Body of pancreas (tissue), 4 donors: ENCODE measurements around the gene DOP1B. TPM values are rescaled to one million over a fixed set of nuclear protein-coding genes. Genes with fewer than 3 reads are reported as not detected.

ENCODE experiments used
- ATAC-seq: fragments of 150-250 bp; one replicate; pipeline ENCODE4 v1.9.1; 2016
- DNase-seq, 4 donors: peaks; one replicate each; pipeline ENCODE4 v3.0.0-alpha.2; 2019
- H3K27ac ChIP-seq, 4 donors: fragments of 200-600 bp; sonication (generic); 1 replicate in 3 of 4; 2 replicates in 1 of 4; pipeline versions ENCODE4 v1.5.1 to v1.6.1; 2016 to 2019; ENCODE audit warnings: mild to moderate bottlenecking in 1 of 4, mixed read lengths in 1 of 4, moderate library complexity in 1 of 4
- H3K27me3 ChIP-seq, 2 donors: fragments of 200-600 bp; sonication (generic); one replicate each; pipeline ENCODE4 v1.6.0; 2016; ENCODE audit warnings: mild to moderate bottlenecking in 1 of 2
- H3K36me3 ChIP-seq, 2 donors: fragments of 200-600 bp; sonication (generic); replicated peaks in 1 of 2; 2 replicates each; pipeline ENCODE4 v1.5.1; 2016; ENCODE audit warnings: low read depth in 2 of 2; ENCODE audit not compliant: insufficient read depth in 1 of 2
- H3K4me1 ChIP-seq: fragments of 200-600 bp; sonication (generic); one replicate; pipeline ENCODE4 v1.6.0; 2016
- H3K4me3 ChIP-seq, 2 donors: fragments of 200-600 bp; sonication (generic); 1 replicate in 1 of 2; 2 replicates in 1 of 2; pipeline ENCODE4 v1.5.1; 2016 to 2019
- H3K9me3 ChIP-seq, 3 donors: fragments of 200-600 bp; sonication (generic); 1 replicate in 2 of 3; 2 replicates in 1 of 3; pipeline ENCODE4 v1.5.1; 2016
- POLR2A ChIP-seq, 3 donors: fragments of 450-650 bp; IDR thresholded peaks; one replicate each; pipeline ENCODE4 v1.6.1; 2016; ENCODE audit warnings: antibody characterized with exemption in 3 of 3, mild to moderate bottlenecking in 2 of 3
- WGBS, 2 donors: methylation state at CpG; one replicate each; pipeline ENCODE4 v1.1.5; 2017; 5-methylcytosine and 5-hydroxymethylcytosine counted together
- intact Hi-C: fragments of 100-400 bp; cut with DNase I; formaldehyde crosslinking; loops from one replicate; pipeline ENCODE4 v1.15.1; 2023
- total RNA-seq, 2 donors: library from RNA; depleted of rRNA; stranded (reverse); fragments of >200 nt; gene quantifications; one replicate each; pipeline ENCODE4 v1.1.0, GENCODE V29; 2016
- TF ChIP-seq, protein P1 (sequence below), 7 experiments: fragments of 450-650 bp in 4 of 7; fragments of 200-600 bp in 3 of 7; sonication (generic) in 3 of 7; IDR thresholded peaks; one replicate each; pipeline ENCODE4 v1.5.1; 2016 to 2019; ENCODE audit warnings: antibody characterized with exemption in 7 of 7

The DOP1B gene
- total RNA-seq, 2 donors from 2014 or later: 4.6 to 15.3 TPM

DNA sequence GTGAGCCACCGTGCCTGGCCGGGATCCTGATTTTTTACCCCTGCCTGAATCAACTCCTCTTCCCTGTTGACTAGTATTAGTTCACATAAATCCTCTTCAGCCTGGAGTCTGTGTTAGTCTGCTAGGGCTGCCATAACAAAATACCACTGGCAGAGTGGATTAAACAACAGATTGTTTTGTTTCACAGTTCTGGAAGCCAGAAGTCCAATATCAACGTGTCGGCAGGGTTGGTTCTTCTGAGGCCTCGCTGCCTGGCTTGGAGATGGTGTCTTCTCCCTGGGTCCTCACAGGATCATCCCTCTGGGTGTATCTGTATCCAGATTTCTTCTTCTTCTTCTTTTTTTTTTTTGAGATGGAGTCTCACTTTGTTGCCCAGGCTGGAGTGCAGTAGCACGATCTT lies 18.2 kb downstream of the DOP1B start:
- DNase-seq: no peak
- intact Hi-C loops: no loop called here
- TF ChIP-seq, protein P1, sequence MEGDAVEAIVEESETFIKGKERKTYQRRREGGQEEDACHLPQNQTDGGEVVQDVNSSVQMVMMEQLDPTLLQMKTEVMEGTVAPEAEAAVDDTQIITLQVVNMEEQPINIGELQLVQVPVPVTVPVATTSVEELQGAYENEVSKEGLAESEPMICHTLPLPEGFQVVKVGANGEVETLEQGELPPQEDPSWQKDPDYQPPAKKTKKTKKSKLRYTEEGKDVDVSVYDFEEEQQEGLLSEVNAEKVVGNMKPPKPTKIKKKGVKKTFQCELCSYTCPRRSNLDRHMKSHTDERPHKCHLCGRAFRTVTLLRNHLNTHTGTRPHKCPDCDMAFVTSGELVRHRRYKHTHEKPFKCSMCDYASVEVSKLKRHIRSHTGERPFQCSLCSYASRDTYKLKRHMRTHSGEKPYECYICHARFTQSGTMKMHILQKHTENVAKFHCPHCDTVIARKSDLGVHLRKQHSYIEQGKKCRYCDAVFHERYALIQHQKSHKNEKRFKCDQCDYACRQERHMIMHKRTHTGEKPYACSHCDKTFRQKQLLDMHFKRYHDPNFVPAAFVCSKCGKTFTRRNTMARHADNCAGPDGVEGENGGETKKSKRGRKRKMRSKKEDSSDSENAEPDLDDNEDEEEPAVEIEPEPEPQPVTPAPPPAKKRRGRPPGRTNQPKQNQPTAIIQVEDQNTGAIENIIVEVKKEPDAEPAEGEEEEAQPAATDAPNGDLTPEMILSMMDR (IDR thresholded peaks at IDR 0.05): no peak
- no peak for TF ChIP-seq POLR2A (IDR thresholded peaks at IDR 0.05)
- 97% methylated on average over 6 of the region's 6 CpGs for WGBS, 2 donors
- H3K27me3 ChIP-seq: no peaks in the 10 kb centered on the region
- no peak overlapping the region for H3K4me3 ChIP-seq
- ATAC-seq: no peak
- no peak overlapping the region for H3K27ac ChIP-seq
- H3K9me3 ChIP-seq: no peaks in the 10 kb centered on the region
- no peaks in the 10 kb centered on the region for H3K4me1 ChIP-seq
- H3K36me3 ChIP-seq: no peaks in the 10 kb centered on the region

DNA sequence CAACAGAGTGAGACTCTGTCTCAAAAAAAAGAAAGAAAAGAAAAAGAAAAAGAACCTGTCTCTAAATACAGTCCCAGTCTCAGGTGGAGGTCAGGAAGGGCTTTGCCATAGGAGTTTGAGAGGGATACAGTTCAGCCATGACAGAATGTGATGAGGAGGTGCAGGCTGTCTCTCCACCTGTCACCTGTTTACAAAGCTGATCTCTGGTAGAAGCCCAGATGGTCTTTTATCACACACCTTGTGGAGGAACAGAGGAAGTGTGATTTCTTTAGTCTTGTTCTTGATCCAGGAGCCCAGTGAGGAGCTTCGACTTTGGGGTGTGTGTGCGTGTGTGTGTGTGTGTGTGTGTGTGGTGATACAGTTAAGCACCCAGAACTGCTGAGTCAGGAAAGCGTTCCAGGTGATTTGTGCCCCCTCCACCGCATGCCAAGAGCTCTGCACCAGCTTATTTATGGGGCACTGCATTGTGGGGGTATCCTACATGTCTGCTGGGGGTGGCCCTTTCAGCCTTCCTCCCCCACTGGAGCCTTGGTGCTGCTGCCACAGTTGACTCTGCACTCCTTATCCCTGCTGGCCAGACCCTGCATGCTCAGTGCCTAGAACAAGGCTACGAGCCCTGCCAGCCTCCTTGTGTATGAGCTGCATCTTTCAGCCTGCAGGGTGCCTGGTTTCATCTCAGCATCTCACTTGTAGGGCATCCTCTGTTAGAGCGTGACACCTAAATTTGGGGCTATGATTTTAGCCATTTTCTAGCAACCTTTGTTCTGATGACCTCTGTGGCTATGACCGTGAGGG lies 19.3 kb downstream of the DOP1B start:
- intact Hi-C loops: no loop called here
- no peak for DNase-seq
- ATAC-seq: no peak
- no peak overlapping the region for H3K27ac ChIP-seq
- H3K4me3 ChIP-seq: no peak overlapping the region
- 79 to 81% methylated on average over 7 of the region's 7 CpGs for WGBS, 2 donors
- H3K36me3 ChIP-seq: no peaks in the 10 kb centered on the region
- H3K27me3 ChIP-seq: no peaks in the 10 kb centered on the region
- no peaks in the 10 kb centered on the region for H3K4me1 ChIP-seq
- no peaks in the 10 kb centered on the region for H3K9me3 ChIP-seq
- TF ChIP-seq, protein P1 (IDR thresholded peaks at IDR 0.05): no peak

DNA sequence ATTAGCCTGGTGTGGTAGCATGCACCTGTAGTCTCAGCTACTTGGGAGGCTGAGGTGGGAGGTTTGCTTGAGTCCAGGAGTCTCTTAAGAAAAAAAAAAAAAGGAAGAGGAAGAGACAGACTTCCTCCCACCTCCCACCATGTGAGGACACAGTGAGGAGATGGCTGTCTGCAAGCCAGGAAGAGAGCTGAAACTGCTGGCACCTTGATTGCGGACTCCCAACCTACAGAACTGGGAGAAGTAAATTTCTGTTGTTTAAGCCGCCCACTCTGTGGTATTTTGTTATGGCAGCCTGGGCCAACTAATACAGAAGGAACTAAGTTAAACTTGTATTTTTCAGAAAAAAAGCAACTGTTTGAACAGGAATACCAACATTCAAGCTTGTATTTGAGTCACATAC lies 21.7 kb downstream of the DOP1B start:
- no peak for TF ChIP-seq POLR2A (IDR thresholded peaks at IDR 0.05)
- TF ChIP-seq, protein P1 (IDR thresholded peaks at IDR 0.05): no peak
- H3K4me1 ChIP-seq: no peaks in the 10 kb centered on the region
- no peaks in the 10 kb centered on the region for H3K27me3 ChIP-seq
- 81 to 96% methylated on average over 2 of the region's 2 CpGs for WGBS, 2 donors
- intact Hi-C loops: no loop called here
- no peak for DNase-seq
- no peaks in the 10 kb centered on the region for H3K9me3 ChIP-seq
- no peak overlapping the region for H3K4me3 ChIP-seq
- no peak overlapping the region for H3K27ac ChIP-seq
- ATAC-seq: no peak
- no peaks in the 10 kb centered on the region for H3K36me3 ChIP-seq

DNA sequence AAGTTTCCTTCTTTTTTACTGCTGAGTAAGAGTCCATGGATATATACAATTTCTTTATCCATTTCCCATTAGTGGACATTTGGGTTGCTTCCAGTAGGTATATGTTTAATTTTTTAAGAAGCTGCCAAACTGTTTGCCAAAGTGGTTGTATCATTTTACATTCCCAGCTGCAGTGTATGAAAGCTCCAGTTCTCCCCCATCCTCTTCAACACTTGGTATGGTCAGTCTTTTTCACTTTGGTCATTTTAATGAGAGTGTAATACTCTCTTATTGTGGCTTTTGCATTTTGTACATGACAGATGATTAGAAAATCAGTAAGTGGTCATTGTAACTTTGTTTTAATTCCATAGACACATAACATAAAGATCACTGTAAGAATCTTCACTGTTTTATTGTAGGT lies 22.5 kb downstream of the DOP1B start:
- no peaks in the 10 kb centered on the region for H3K9me3 ChIP-seq
- no peak overlapping the region for H3K27ac ChIP-seq
- TF ChIP-seq, protein P1 (IDR thresholded peaks at IDR 0.05): no peak
- TF ChIP-seq POLR2A (IDR thresholded peaks at IDR 0.05): no peak
- no peaks in the 10 kb centered on the region for H3K4me1 ChIP-seq
- no peak overlapping the region for H3K4me3 ChIP-seq
- H3K36me3 ChIP-seq: no peaks in the 10 kb centered on the region
- no peak for ATAC-seq
- H3K27me3 ChIP-seq: no peaks in the 10 kb centered on the region
- intact Hi-C loops: no loop called here
- no peak for DNase-seq

DNA sequence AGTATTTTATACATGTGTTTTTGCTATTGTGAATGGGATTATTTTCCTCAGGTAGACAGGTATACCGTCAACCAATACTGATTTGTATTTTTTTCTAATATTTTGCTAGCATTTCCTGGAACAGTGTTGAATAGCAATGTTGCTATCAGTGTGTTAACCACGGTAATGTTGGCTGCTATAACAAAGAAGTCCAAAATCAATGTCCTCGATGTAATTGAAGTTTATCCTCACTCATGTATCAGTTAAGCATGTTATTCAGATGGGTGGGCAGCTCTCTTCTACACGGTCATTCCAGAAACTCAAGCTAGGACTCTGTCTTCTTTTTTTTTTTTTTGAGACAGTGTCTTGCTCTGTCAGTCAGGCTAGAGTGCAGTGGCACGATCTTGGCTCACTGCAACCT lies 24.3 kb downstream of the DOP1B start:
- WGBS, 2 donors: 88 to 98% methylated on average over 5 of the region's 5 CpGs
- intact Hi-C loops: no loop called here
- no peaks in the 10 kb centered on the region for H3K4me1 ChIP-seq
- H3K27me3 ChIP-seq: no peaks in the 10 kb centered on the region
- no peaks in the 10 kb centered on the region for H3K9me3 ChIP-seq
- no peak for ATAC-seq
- no peak for DNase-seq
- TF ChIP-seq POLR2A (IDR thresholded peaks at IDR 0.05): no peak
- TF ChIP-seq, protein P1 (IDR thresholded peaks at IDR 0.05): no peak
- H3K4me3 ChIP-seq: no peak overlapping the region
- no peaks in the 10 kb centered on the region for H3K36me3 ChIP-seq
- no peak overlapping the region for H3K27ac ChIP-seq
